Liver (tissue), 3 donors: ENCODE measurements around the gene NCAPD2.

ENCODE experiments used
- EGR1 ChIP-seq, 2 donors: IDR thresholded peaks; 2 replicates each; pipeline ENCODE4 v1.6.1; 2016 to 2018; ENCODE audit warnings: antibody characterized with exemption in 2 of 2, low read depth in 2 of 2
- GABPA ChIP-seq, 2 donors: IDR thresholded peaks in 1 of 2; conservative IDR thresholded peaks in 1 of 2; 2 replicates each; pipeline ENCODE4 v1.6.1; 2016; ENCODE audit warnings: antibody characterized with exemption in 2 of 2, mild to moderate bottlenecking in 1 of 2, moderate library complexity in 1 of 2
- SP1 ChIP-seq: IDR thresholded peaks from 2 replicates; pipeline ENCODE4 v1.6.1; 2018; ENCODE audit warnings: antibody characterized with exemption, mild to moderate bottlenecking
- YY1 ChIP-seq: IDR thresholded peaks from 2 replicates; pipeline ENCODE4 v1.6.1; 2016; ENCODE audit warnings: antibody characterized with exemption, mild to moderate bottlenecking
- TF ChIP-seq, protein P1 (sequence below): fragments of 150-350 bp; IDR thresholded peaks from 2 replicates; pipeline ENCODE4 v1.5.1; 2017; ENCODE audit warnings: improper control_type of control experiment, low read depth, low read length; ENCODE audit not compliant: missing input control
- TF ChIP-seq, protein P2 (sequence below): IDR thresholded peaks from 2 replicates; pipeline ENCODE4 v1.6.1; 2016; ENCODE audit warnings: antibody characterized with exemption, mild to moderate bottlenecking
- TF ChIP-seq, protein P3 (sequence below): IDR thresholded peaks from 2 replicates; pipeline ENCODE4 v1.6.1; 2016; ENCODE audit warnings: antibody characterized with exemption
- TF ChIP-seq, protein P4 (sequence below): IDR thresholded peaks from 2 replicates; pipeline ENCODE4 v1.6.1; 2016; ENCODE audit warnings: antibody characterized with exemption
- donor health status: healthy.
- donor health status: healthy.

DNA sequence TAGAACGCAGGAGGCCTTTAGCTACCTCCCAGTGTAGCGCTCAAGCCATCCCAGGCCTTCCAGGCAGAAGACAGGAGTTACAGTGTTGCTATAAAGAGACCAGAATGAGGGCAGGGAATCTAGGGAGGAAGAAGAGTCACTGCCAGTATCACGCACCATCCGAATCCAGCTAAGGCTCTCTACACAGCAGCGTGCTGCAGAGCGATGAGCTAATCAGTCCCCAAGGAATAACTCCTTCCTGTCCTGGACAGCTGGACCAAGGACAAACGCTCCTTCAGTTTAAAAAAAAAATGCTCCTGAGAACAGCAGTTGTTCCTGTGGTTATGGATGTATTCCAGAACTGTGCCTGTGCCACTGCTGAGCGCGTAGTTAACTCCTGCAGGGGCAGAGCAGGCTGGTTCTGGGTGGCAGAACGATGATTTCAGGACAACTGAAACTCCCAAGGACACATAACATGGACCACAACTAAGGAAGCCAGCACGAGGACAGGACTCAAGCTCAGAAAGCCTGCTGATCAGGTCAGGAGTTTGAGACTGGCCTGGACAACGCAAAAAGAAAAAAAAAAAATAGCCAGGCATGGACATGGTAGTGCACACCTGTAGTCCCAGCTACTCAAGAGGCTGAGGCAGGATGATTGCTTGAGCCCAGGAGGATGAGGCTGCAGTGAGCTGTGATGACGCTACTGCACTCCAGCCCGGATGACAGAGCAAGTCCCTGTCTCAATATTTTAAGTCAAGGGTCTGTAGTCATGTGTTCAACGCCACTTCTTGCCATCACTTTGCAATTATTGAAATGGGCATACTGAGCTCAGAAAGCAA lies 59.4 kb downstream of the NCAPD2 start:
- TF ChIP-seq, protein P1, sequence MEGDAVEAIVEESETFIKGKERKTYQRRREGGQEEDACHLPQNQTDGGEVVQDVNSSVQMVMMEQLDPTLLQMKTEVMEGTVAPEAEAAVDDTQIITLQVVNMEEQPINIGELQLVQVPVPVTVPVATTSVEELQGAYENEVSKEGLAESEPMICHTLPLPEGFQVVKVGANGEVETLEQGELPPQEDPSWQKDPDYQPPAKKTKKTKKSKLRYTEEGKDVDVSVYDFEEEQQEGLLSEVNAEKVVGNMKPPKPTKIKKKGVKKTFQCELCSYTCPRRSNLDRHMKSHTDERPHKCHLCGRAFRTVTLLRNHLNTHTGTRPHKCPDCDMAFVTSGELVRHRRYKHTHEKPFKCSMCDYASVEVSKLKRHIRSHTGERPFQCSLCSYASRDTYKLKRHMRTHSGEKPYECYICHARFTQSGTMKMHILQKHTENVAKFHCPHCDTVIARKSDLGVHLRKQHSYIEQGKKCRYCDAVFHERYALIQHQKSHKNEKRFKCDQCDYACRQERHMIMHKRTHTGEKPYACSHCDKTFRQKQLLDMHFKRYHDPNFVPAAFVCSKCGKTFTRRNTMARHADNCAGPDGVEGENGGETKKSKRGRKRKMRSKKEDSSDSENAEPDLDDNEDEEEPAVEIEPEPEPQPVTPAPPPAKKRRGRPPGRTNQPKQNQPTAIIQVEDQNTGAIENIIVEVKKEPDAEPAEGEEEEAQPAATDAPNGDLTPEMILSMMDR: no peak
- no peak for TF ChIP-seq EGR1 (IDR thresholded peaks at IDR 0.05; ENCODE audit: low read depth in 2 of 2)
- TF ChIP-seq, protein P2, sequence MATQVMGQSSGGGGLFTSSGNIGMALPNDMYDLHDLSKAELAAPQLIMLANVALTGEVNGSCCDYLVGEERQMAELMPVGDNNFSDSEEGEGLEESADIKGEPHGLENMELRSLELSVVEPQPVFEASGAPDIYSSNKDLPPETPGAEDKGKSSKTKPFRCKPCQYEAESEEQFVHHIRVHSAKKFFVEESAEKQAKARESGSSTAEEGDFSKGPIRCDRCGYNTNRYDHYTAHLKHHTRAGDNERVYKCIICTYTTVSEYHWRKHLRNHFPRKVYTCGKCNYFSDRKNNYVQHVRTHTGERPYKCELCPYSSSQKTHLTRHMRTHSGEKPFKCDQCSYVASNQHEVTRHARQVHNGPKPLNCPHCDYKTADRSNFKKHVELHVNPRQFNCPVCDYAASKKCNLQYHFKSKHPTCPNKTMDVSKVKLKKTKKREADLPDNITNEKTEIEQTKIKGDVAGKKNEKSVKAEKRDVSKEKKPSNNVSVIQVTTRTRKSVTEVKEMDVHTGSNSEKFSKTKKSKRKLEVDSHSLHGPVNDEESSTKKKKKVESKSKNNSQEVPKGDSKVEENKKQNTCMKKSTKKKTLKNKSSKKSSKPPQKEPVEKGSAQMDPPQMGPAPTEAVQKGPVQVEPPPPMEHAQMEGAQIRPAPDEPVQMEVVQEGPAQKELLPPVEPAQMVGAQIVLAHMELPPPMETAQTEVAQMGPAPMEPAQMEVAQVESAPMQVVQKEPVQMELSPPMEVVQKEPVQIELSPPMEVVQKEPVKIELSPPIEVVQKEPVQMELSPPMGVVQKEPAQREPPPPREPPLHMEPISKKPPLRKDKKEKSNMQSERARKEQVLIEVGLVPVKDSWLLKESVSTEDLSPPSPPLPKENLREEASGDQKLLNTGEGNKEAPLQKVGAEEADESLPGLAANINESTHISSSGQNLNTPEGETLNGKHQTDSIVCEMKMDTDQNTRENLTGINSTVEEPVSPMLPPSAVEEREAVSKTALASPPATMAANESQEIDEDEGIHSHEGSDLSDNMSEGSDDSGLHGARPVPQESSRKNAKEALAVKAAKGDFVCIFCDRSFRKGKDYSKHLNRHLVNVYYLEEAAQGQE: no peak
- TF ChIP-seq GABPA (IDR thresholded peaks at IDR 0.05 in 1 of 2, conservative IDR thresholded peaks at IDR 0.05 in 1 of 2): no peak
- TF ChIP-seq YY1: no peak
- TF ChIP-seq, protein P3, sequence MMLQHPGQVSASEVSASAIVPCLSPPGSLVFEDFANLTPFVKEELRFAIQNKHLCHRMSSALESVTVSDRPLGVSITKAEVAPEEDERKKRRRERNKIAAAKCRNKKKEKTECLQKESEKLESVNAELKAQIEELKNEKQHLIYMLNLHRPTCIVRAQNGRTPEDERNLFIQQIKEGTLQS: no peak
- TF ChIP-seq, protein P4, sequence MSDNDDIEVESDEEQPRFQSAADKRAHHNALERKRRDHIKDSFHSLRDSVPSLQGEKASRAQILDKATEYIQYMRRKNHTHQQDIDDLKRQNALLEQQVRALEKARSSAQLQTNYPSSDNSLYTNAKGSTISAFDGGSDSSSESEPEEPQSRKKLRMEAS: no peak
- TF ChIP-seq SP1: no peak
